BJ (cell line): ENCODE data around the gene PISD. TPM values are rescaled to one million over a fixed set of nuclear protein-coding genes. Genes with fewer than 3 reads are reported as not detected.

ENCODE experiments used
- CTCF ChIA-PET: fragments of 350-600 bp; formaldehyde crosslinking; extraction: SDS; loops from one replicate; lab custom pipeline; 2021; ENCODE audit warnings: antibody characterized with exemption, inconsistent platforms; lab: Yijun Ruan, JAX
- POLR2A ChIA-PET: fragments of 300-600 bp; sonication (Branson Sonifier 250); formaldehyde crosslinking; extraction: SDS; loops from one replicate; lab custom pipeline; 2021; ENCODE audit warnings: antibody characterized with exemption; lab: Charles Lee
- DNase-seq: peaks from one replicate; pipeline ENCODE4 v3.0.0-alpha.2; 2011; ENCODE audit warnings: low read depth
- H3K27me3 ChIP-seq: 2 replicates; pipeline ENCODE4 v1.6.0; 2011; ENCODE audit warnings: low read length; ENCODE audit not compliant: control insufficient read depth, insufficient read depth
- H3K36me3 ChIP-seq: 2 replicates; pipeline ENCODE4 v1.5.1; 2011; ENCODE audit warnings: low read length; ENCODE audit not compliant: control insufficient read depth, insufficient read depth
- H3K4me3 ChIP-seq: 2 replicates; pipeline ENCODE4 v1.5.1; 2011; ENCODE audit warnings: low read depth, mild to moderate bottlenecking, control low read depth, low read length
- CTCF ChIP-seq: IDR thresholded peaks from 2 replicates; pipeline ENCODE4 v1.5.1; 2011; ENCODE audit warnings: low read depth, mild to moderate bottlenecking, control low read depth, inconsistent platforms, low read length, moderate library complexity; ENCODE audit not compliant: insufficient read depth
- polyA plus RNA-seq: library from polyadenylated mRNA; depleted of rRNA; stranded (reverse); fragments of >200 nt; gene quantifications from 2 replicates; pipeline ENCODE4 v1.2.3, GENCODE V29; 2011

PISD gene
- polyA plus RNA-seq, 1 experiment: 26.9 TPM

GRCh38 chr22:31628362-31628761, 33.7 kb downstream of the PISD start:
- CTCF ChIA-PET: interaction anchor here (1.2 kb wide), 1 partner anchor 72 kb away, joined by 3 read pairs; no protein-coding TSS in a partner anchor
- no peak for TF ChIP-seq CTCF
- Histone ChIP-seq H3K36me3 (peaks cover 12% of the 10 kb centered on the region), H3K27me3 (no peaks in the 10 kb centered on the region), H3K4me3 (no peak overlapping the region)
- POLR2A ChIA-PET: interaction anchor here (0.6 kb wide), 1 partner anchor 133 kb away, joined by 3 read pairs; no protein-coding TSS in a partner anchor
- no peak for DNase-seq

GRCh38 chr22:31627223-31627731, 34.7 kb downstream of the PISD start:
- CTCF ChIA-PET: interaction anchor here (0.8 to 1.2 kb wide), 2 partner anchors 54 to 71 kb away, joined by 3 read pairs; no protein-coding TSS in a partner anchor
- TF ChIP-seq CTCF: no peak
- POLR2A ChIA-PET: no interaction called here
- Histone ChIP-seq H3K36me3 (peaks cover 17% of the 10 kb centered on the region), H3K27me3 (no peaks in the 10 kb centered on the region), H3K4me3 (no peak overlapping the region)
- no peak for DNase-seq

- ChIA-PET CTCF (interaction anchor here (1.3 kb wide), 1 partner anchor 10 kb away, joined by 4 read pairs; no protein-coding TSS in a partner anchor), POLR2A (no interaction called here)
- Histone ChIP-seq H3K4me3 (no peak overlapping the region), H3K27me3 (no peaks in the 10 kb centered on the region), H3K36me3 (peaks cover 16% of the 10 kb centered on the region)
- DNase-seq: no peak
- no peak for TF ChIP-seq CTCF
These were observed 35.4 kb downstream of the PISD start for GRCh38 chr22:31626427-31627150.

- H3K4me3 ChIP-seq: no peak overlapping the region
- no peak for DNase-seq
- no peaks in the 10 kb centered on the region for H3K27me3 ChIP-seq
- peaks cover 20% of the 10 kb centered on the region for H3K36me3 ChIP-seq
- no peak for TF ChIP-seq CTCF
- ChIA-PET POLR2A (no interaction called here), CTCF (interaction anchor here (1.3 kb wide), 1 partner anchor 11 kb away, joined by 4 read pairs; no protein-coding TSS in a partner anchor)
These were observed 36.2 kb downstream of the PISD start for GRCh38 chr22:31625661-31626426.

GRCh38 chr22:31625257-31625640, 36.8 kb downstream of the PISD start:
- POLR2A ChIA-PET: no interaction called here
- no peak overlapping the region for H3K4me3 ChIP-seq
- CTCF ChIA-PET: interaction anchor here (0.7 to 2.7 kb wide), 4 partner anchors 9 to 64 kb away, joined by 3 to 9 read pairs (median 3); no protein-coding TSS in a partner anchor

More at GRCh38 chr22:31625257-31625640, 36.8 kb downstream of the PISD start:
- H3K36me3 ChIP-seq: peaks cover 25% of the 10 kb centered on the region
- DNase-seq: no peak
- TF ChIP-seq CTCF: no peak
- H3K27me3 ChIP-seq: no peaks in the 10 kb centered on the region
